SK-N-SH treated with all-trans-retinoic acid at 6 μM for 48 hours (cell line): ENCODE results near the gene RTF1.

Experiments used
- ATAC-seq: fragments of 200-7000 bp; cut with Tn5 transposase; 3 replicates; pipeline ENCODE4 v1.9.1; 2020; ENCODE audit warnings: mild to moderate bottlenecking, moderate library complexity
- ARNTL ChIP-seq: fragments of 450-650 bp; formaldehyde crosslinking; IDR thresholded peaks from 2 replicates; pipeline ENCODE4 v1.5.0; 2020; ENCODE audit warnings: low read depth, mild to moderate bottlenecking, moderate library complexity, borderline replicate concordance
- BACH2 ChIP-seq: fragments of 250-450 bp; sonication (Bioruptor Pico); IDR thresholded peaks from 2 replicates; pipeline ENCODE4 v1.9.0; 2021; ENCODE audit warnings: mild to moderate bottlenecking, borderline replicate concordance
- CSDC2 ChIP-seq: fragments of 250-450 bp; sonication (Bioruptor Pico); IDR thresholded peaks from 2 replicates; pipeline ENCODE4 v1.5.0; 2020; ENCODE audit warnings: mild to moderate bottlenecking, moderate library complexity
- CSRNP3 ChIP-seq: fragments of 250-450 bp; sonication (Bioruptor Pico); IDR thresholded peaks from 2 replicates; pipeline ENCODE4 v1.5.1; 2021; ENCODE audit warnings: mild to moderate bottlenecking, moderate library complexity
- ESRRG ChIP-seq: fragments of 250-450 bp; sonication (Bioruptor Pico); IDR thresholded peaks from 2 replicates; pipeline ENCODE4 v1.6.1; 2021; ENCODE audit warnings: mild to moderate bottlenecking
- GLIS3 ChIP-seq: fragments of 250-450 bp; sonication (Bioruptor Pico); IDR thresholded peaks from 2 replicates; pipeline ENCODE4 v1.5.0; 2020; ENCODE audit warnings: mild to moderate bottlenecking, moderate library complexity
- ISL1 ChIP-seq: fragments of 250-450 bp; sonication (Bioruptor Pico); IDR thresholded peaks from 2 replicates; pipeline ENCODE4 v2.1.2; 2022; ENCODE audit warnings: mild to moderate bottlenecking, moderate library complexity
- OSR1 ChIP-seq: fragments of 250-450 bp; sonication (Bioruptor Pico); IDR thresholded peaks from 2 replicates; pipeline ENCODE4 v1.8.0; 2022; ENCODE audit warnings: moderate library complexity, mild to moderate bottlenecking, inconsistent platforms
- POU6F1 ChIP-seq: fragments of 250-450 bp; sonication (Bioruptor Pico); IDR thresholded peaks from 2 replicates; pipeline ENCODE4 v1.8.0; 2021; ENCODE audit warnings: low read depth, mild to moderate bottlenecking, moderate library complexity, borderline replicate concordance
- RARB ChIP-seq: fragments of 250-450 bp; sonication (Bioruptor Pico); IDR thresholded peaks from 2 replicates; pipeline ENCODE4 v1.8.0; 2021; ENCODE audit warnings: mild to moderate bottlenecking, moderate library complexity
- SNAI2 ChIP-seq: fragments of 250-450 bp; sonication (Bioruptor Pico); IDR thresholded peaks from 2 replicates; pipeline ENCODE4 v1.5.0; 2020; ENCODE audit warnings: mild to moderate bottlenecking, moderate library complexity
- TCF4 ChIP-seq: fragments of 250-450 bp; sonication (Bioruptor Pico); IDR thresholded peaks from 2 replicates; pipeline ENCODE4 v1.8.0; 2021; ENCODE audit warnings: mild to moderate bottlenecking, moderate library complexity, borderline replicate concordance
- TOX ChIP-seq: fragments of 250-450 bp; sonication (Bioruptor Pico); IDR thresholded peaks from 2 replicates; pipeline ENCODE4 v1.8.0; 2021; ENCODE audit warnings: mild to moderate bottlenecking, moderate library complexity, borderline replicate concordance
- ZC3H10 ChIP-seq: fragments of 250-450 bp; sonication (Bioruptor Pico); IDR thresholded peaks from 2 replicates; pipeline ENCODE4 v1.5.1; 2021; ENCODE audit warnings: mild to moderate bottlenecking, moderate library complexity
- ZFP3 ChIP-seq: fragments of 250-450 bp; sonication (Bioruptor Pico); IDR thresholded peaks from 2 replicates; pipeline ENCODE4 v1.5.0; 2020; ENCODE audit warnings: mild to moderate bottlenecking, moderate library complexity
- ZFP30 ChIP-seq: fragments of 450-650 bp; formaldehyde crosslinking; IDR thresholded peaks from 2 replicates; pipeline ENCODE4 v1.5.0; 2022; ENCODE audit warnings: mild to moderate bottlenecking, moderate library complexity
- ZNF70 ChIP-seq: fragments of 450-650 bp; formaldehyde crosslinking; IDR thresholded peaks from 2 replicates; pipeline ENCODE4 v1.5.0; 2020; ENCODE audit warnings: mild to moderate bottlenecking, moderate library complexity
- ZNF8 ChIP-seq: fragments of 450-650 bp; formaldehyde crosslinking; IDR thresholded peaks from 2 replicates; pipeline ENCODE4 v1.5.0; 2020; ENCODE audit warnings: mild to moderate bottlenecking, moderate library complexity
- TF ChIP-seq, protein P1 (sequence below): fragments of 250-450 bp; sonication (Bioruptor Pico); IDR thresholded peaks from 2 replicates; pipeline ENCODE4 v1.5.1; 2020; ENCODE audit warnings: low read depth, mild to moderate bottlenecking, moderate library complexity
- TF ChIP-seq, protein P2 (sequence below): fragments of 250-450 bp; sonication (Bioruptor Pico); IDR thresholded peaks from 2 replicates; pipeline ENCODE4 v1.5.0; 2020; ENCODE audit warnings: mild to moderate bottlenecking, moderate library complexity

RTF1 gene

GRCh38 chr15:41474436-41474835 lies 57.5 kb downstream of the RTF1 start:
- no peak for ATAC-seq
- TF ChIP-seq ZFP3 (CRISPR knock-in tag) (no peak), POU6F1 (CRISPR knock-in tag) (no peak), ZFP30 (no peak), RARB (CRISPR knock-in tag) (no peak), ZNF8 (CRISPR knock-in tag) (no peak), SNAI2 (CRISPR knock-in tag) (no peak)
- TF ChIP-seq, protein P1, sequence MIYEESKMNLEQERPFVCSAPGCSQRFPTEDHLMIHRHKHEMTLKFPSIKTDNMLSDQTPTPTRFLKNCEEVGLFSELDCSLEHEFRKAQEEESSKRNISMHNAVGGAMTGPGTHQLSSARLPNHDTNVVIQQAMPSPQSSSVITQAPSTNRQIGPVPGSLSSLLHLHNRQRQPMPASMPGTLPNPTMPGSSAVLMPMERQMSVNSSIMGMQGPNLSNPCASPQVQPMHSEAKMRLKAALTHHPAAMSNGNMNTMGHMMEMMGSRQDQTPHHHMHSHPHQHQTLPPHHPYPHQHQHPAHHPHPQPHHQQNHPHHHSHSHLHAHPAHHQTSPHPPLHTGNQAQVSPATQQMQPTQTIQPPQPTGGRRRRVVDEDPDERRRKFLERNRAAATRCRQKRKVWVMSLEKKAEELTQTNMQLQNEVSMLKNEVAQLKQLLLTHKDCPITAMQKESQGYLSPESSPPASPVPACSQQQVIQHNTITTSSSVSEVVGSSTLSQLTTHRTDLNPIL (CRISPR knock-in tag), result no peak

GRCh38 chr15:41474941-41475340 lies 58.0 kb downstream of the RTF1 start:
- TF ChIP-seq, protein P2, sequence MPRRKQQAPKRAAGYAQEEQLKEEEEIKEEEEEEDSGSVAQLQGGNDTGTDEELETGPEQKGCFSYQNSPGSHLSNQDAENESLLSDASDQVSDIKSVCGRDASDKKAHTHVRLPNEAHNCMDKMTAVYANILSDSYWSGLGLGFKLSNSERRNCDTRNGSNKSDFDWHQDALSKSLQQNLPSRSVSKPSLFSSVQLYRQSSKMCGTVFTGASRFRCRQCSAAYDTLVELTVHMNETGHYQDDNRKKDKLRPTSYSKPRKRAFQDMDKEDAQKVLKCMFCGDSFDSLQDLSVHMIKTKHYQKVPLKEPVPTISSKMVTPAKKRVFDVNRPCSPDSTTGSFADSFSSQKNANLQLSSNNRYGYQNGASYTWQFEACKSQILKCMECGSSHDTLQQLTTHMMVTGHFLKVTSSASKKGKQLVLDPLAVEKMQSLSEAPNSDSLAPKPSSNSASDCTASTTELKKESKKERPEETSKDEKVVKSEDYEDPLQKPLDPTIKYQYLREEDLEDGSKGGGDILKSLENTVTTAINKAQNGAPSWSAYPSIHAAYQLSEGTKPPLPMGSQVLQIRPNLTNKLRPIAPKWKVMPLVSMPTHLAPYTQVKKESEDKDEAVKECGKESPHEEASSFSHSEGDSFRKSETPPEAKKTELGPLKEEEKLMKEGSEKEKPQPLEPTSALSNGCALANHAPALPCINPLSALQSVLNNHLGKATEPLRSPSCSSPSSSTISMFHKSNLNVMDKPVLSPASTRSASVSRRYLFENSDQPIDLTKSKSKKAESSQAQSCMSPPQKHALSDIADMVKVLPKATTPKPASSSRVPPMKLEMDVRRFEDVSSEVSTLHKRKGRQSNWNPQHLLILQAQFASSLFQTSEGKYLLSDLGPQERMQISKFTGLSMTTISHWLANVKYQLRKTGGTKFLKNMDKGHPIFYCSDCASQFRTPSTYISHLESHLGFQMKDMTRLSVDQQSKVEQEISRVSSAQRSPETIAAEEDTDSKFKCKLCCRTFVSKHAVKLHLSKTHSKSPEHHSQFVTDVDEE (CRISPR knock-in tag), result no peak
- no peak for TF ChIP-seq CSRNP3 (CRISPR knock-in tag)
- TF ChIP-seq, protein P1 (CRISPR knock-in tag), result no peak
- TF ChIP-seq SNAI2 (CRISPR knock-in tag), result no peak
- no peak for TF ChIP-seq ZFP3 (CRISPR knock-in tag)
- TF ChIP-seq ISL1 (CRISPR knock-in tag), result no peak
- TF ChIP-seq OSR1 (CRISPR knock-in tag), result no peak
- TF ChIP-seq CSDC2 (CRISPR knock-in tag), result no peak
- TF ChIP-seq ESRRG (CRISPR knock-in tag), result no peak
- no peak for TF ChIP-seq GLIS3 (CRISPR knock-in tag)
- TF ChIP-seq TCF4, result no peak
- TF ChIP-seq, all 23 proteins: peak for 0
- no peak for ATAC-seq

GRCh38 chr15:41476416-41477048 lies 59.6 kb downstream of the RTF1 start:
- no peak for ATAC-seq
- TF ChIP-seq ARNTL (no peak), RARB (CRISPR knock-in tag) (no peak), TOX (CRISPR knock-in tag) (no peak), ISL1 (CRISPR knock-in tag) (no peak), ESRRG (CRISPR knock-in tag) (no peak), ZFP3 (CRISPR knock-in tag) (no peak), POU6F1 (CRISPR knock-in tag) (no peak), SNAI2 (CRISPR knock-in tag) (no peak), CSRNP3 (CRISPR knock-in tag) (no peak), OSR1 (CRISPR knock-in tag) (no peak), ZC3H10 (CRISPR knock-in tag) (no peak), GLIS3 (CRISPR knock-in tag) (no peak), ZNF70 (CRISPR knock-in tag) (no peak), BACH2 (CRISPR knock-in tag) (no peak)
- TF ChIP-seq, protein P1 (CRISPR knock-in tag), result no peak
